Endothelial cell of umbilical vein (primary cell): ENCODE measurements around the gene C3orf49. TPM values are rescaled to one million over a fixed set of nuclear protein-coding genes. Genes with fewer than 3 reads are reported as not detected.

Experiments
- BruUV-seq: library from RNA; stranded (reverse); fragments of 400-500 nt; replicated peaks from 2 replicates; lab custom pipeline; 2021; lab: Mats Ljungman, UMichigan
- CTCF ChIA-PET: fragments of 300-600, 350-600 bp; sonication (Branson Sonifier 250); formaldehyde crosslinking; loops from one replicate; lab custom pipeline; 2021; ENCODE audit warnings: antibody characterized with exemption, inconsistent platforms; lab: Charles Lee
- POLR2A ChIA-PET: fragments of 300-600, 350-600 bp; sonication (Branson Sonifier 250); formaldehyde crosslinking; loops from one replicate; lab custom pipeline; 2021; ENCODE audit warnings: antibody characterized with exemption, inconsistent platforms; lab: Charles Lee
- DNase-seq: peaks from one replicate; pipeline ENCODE4 v3.0.0-alpha.2; 2011; ENCODE audit warnings: low read depth, low spot score
- FAIRE-seq: peaks from 2 replicates; lab custom pipeline; 2011; peaks lifted over from hg19 to GRCh38; lab: Jason Lieb, UNC
- H2AFZ ChIP-seq: 2 replicates; pipeline ENCODE4 v1.6.0; 2012; ENCODE audit warnings: low read depth, low read length, control low read depth, inconsistent platforms
- H3K27ac ChIP-seq: 2 replicates; pipeline ENCODE4 v1.5.1; 2011; ENCODE audit warnings: low read depth, mild to moderate bottlenecking, control low read depth, low read length, moderate library complexity; ENCODE audit not compliant: insufficient read depth
- H3K27me3 ChIP-seq, 2 experiments: 2 replicates each; pipeline versions ENCODE4 v1.6.0 to v1.6.1; 2011; ENCODE audit warnings: low read length in 2 of 2, mixed read lengths in 1 of 2; ENCODE audit not compliant: control insufficient read depth in 2 of 2, insufficient read depth in 2 of 2
- H3K36me3 ChIP-seq, 2 experiments: 2 replicates in 1 of 2; 3 replicates in 1 of 2; pipeline ENCODE4 v1.5.1; 2011; ENCODE audit warnings: low read length in 2 of 2, mild to moderate bottlenecking in 1 of 2, moderate library complexity in 1 of 2; ENCODE audit not compliant: control insufficient read depth in 2 of 2, insufficient read depth in 2 of 2; ENCODE audit errors: extremely low read depth in 1 of 2
- H3K4me1 ChIP-seq: 3 replicates; pipeline ENCODE4 v1.5.1; 2011; ENCODE audit warnings: mild to moderate bottlenecking, low read length; ENCODE audit not compliant: control insufficient read depth, insufficient read depth; ENCODE audit errors: extremely low read depth
- H3K4me2 ChIP-seq: 2 replicates; pipeline ENCODE4 v1.6.1; 2011; ENCODE audit warnings: low read length, control low read depth, mixed read lengths; ENCODE audit not compliant: insufficient read depth
- H3K4me3 ChIP-seq, 3 experiments: fragments of 200-600 bp in 1 of 3; sonication (generic), shearing (Covaris generic) in 1 of 3; replicated peaks in 1 of 3; 2 replicates each; pipeline ENCODE4 v1.5.1; 2011 to 2016; ENCODE audit warnings: control low read depth in 3 of 3, low read length in 3 of 3, mild to moderate bottlenecking in 2 of 3, inconsistent platforms in 1 of 3, low read depth in 1 of 3, moderate library complexity in 1 of 3; ENCODE audit not compliant: insufficient read depth in 1 of 3
- H3K79me2 ChIP-seq: 2 replicates; pipeline ENCODE4 v1.6.0; 2012; ENCODE audit warnings: low read length, inconsistent platforms; ENCODE audit not compliant: control insufficient read depth, insufficient read depth
- H3K9ac ChIP-seq: replicated peaks from 2 replicates; pipeline ENCODE3; 2011; ENCODE audit warnings: low read length, control low read depth; ENCODE audit not compliant: insufficient read depth; ENCODE audit errors: extremely low read depth
- H3K9me1 ChIP-seq: replicated peaks from 3 replicates; pipeline ENCODE4 v1.6.0; 2011; ENCODE audit warnings: mild to moderate bottlenecking, low read length; ENCODE audit not compliant: control insufficient read depth, insufficient read depth; ENCODE audit errors: extremely low read depth
- H3K9me3 ChIP-seq: replicated peaks from 2 replicates; pipeline ENCODE4 v1.5.1; 2012; ENCODE audit warnings: low read length, inconsistent platforms; ENCODE audit not compliant: control insufficient read depth, insufficient read depth
- H4K20me1 ChIP-seq: replicated peaks from 2 replicates; pipeline ENCODE3; 2011; ENCODE audit warnings: mild to moderate bottlenecking, low read length; ENCODE audit not compliant: control insufficient read depth, insufficient read depth; ENCODE audit errors: extremely low read depth
- EZH2 ChIP-seq: IDR thresholded peaks from 2 replicates; pipeline ENCODE4 v1.6.1; 2012; ENCODE audit warnings: borderline replicate concordance, low read depth, mild to moderate bottlenecking, moderate library complexity, low read length, inconsistent platforms; ENCODE audit not compliant: severe bottlenecking
- FOS ChIP-seq: IDR thresholded peaks from 2 replicates; pipeline ENCODE4 v1.6.1; 2011; ENCODE audit warnings: mild to moderate bottlenecking, low read length, moderate library complexity, borderline replicate concordance; ENCODE audit not compliant: insufficient read depth
- GATA2 ChIP-seq: IDR thresholded peaks from 2 replicates; pipeline ENCODE4 v1.7.0; 2011; ENCODE audit warnings: low read depth, mild to moderate bottlenecking, moderate library complexity, mixed read lengths, low read length; ENCODE audit not compliant: insufficient read length, insufficient read depth
- JUN ChIP-seq: IDR thresholded peaks from 2 replicates; pipeline ENCODE4 v1.6.1; 2011; ENCODE audit warnings: borderline replicate concordance, low read depth; ENCODE audit not compliant: insufficient read length, insufficient read depth
- MYC ChIP-seq: IDR thresholded peaks from one replicate; pipeline ENCODE4 v1.6.1; 2011; ENCODE audit warnings: mild to moderate bottlenecking, low read depth, low read length
- POLR2A ChIP-seq: IDR thresholded peaks from 2 replicates; pipeline ENCODE4 v1.6.1; 2012; ENCODE audit warnings: low read depth, mild to moderate bottlenecking, control low read depth, low read length
- POLR2AphosphoS5 ChIP-seq: IDR thresholded peaks from 2 replicates; pipeline ENCODE4 v1.6.1; 2012; ENCODE audit warnings: low read depth, mild to moderate bottlenecking, control low read depth, low read length, moderate library complexity; ENCODE audit not compliant: insufficient read depth
- dilution Hi-C: fragments of 300-500 bp; cut with MboI; formaldehyde crosslinking; loops from one replicate; pipeline ENCODE4 v1.15.0; 2019; ENCODE audit warnings: low sequenced_read_pairs; ENCODE audit not compliant: extremely low pct_ligation_motif_present
- intact Hi-C: fragments of 100-400 bp; cut with micrococcal nuclease; formaldehyde crosslinking; loops from one replicate; pipeline ENCODE4 v1.10.0; 2022
- polyA plus RNA-seq, 4 experiments: library from polyadenylated mRNA; depleted of rRNA in 3 of 4; stranded (reverse) in 3 of 4; unstranded in 1 of 4; fragments of >200 nt; gene quantifications; 2 replicates each; pipeline versions ENCODE4 v1.2.1 to v1.2.3, GENCODE V29; 2011 to 2012; ENCODE audit warnings: missing spikeins in 1 of 4
- total RNA-seq: library from RNA; stranded (reverse); gene quantifications from 2 replicates; pipeline ENCODE4 v1.2.3, GENCODE V29; 2021
- TF ChIP-seq, protein P1 (sequence below), 2 donors: IDR thresholded peaks; 1 replicate in 1 of 2; 2 replicates in 1 of 2; pipeline ENCODE4 v1.5.1; 2011; ENCODE audit warnings: low read length in 2 of 2, mild to moderate bottlenecking in 2 of 2, moderate library complexity in 2 of 2, control low read depth in 1 of 2, inconsistent platforms in 1 of 2, low read depth in 1 of 2; ENCODE audit not compliant: insufficient read depth in 1 of 2; ENCODE audit errors: extremely low read depth in 1 of 2
- TF ChIP-seq, protein P2 (sequence below): IDR thresholded peaks from 2 replicates; pipeline ENCODE4 v1.6.1; 2011; ENCODE audit not compliant: insufficient read depth, insufficient read length

C3orf49 gene
- total and polyA plus RNA-seq, 2 donors (not counting 3 experiments of a cell fraction or from before 2014, with no cell fraction given): not detected

DNA sequence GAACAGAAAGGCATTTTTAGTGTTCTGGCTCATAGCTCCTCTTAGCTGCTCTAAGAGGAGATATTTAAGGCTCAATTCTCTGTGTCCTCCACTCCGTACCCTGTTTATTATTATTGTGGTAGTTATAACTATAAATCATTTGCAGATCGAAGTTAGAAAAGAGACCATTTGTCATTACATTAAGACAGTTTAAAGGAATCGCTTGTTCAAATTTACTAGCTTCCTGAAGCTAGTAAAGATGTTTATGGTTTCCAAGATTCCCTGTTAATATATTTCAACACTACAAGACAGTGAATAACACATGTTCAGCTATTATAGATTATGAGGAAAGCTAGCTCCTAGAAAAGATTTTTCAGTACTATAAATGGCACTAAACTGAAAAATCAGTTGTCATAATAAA lies 57.2 kb downstream of the C3orf49 start:
- ChIA-PET CTCF (interaction anchor here (0.8 to 1.5 kb wide), 3 partner anchors 8 to 32 kb away, joined by 3 read pairs; no protein-coding TSS in a partner anchor), POLR2A (no interaction called here)
- Histone ChIP-seq H3K4me2 (no peak overlapping the region), H2AFZ (no peak overlapping the region), H3K4me1 (no peaks in the 10 kb centered on the region), H3K9ac (no peak overlapping the region), H3K27me3 (no peaks in the 10 kb centered on the region), H3K36me3 (no peaks in the 10 kb centered on the region), H3K79me2 (peaks cover 63% of the 10 kb centered on the region), H4K20me1 (peaks cover 5% of the 10 kb centered on the region), H3K9me1 (no peaks in the 10 kb centered on the region), H3K9me3 (no peaks in the 10 kb centered on the region), H3K27ac (no peak overlapping the region), H3K4me3 (no peak overlapping the region)
- no peak for DNase-seq
- BruUV-seq: no TSS peak
- TF ChIP-seq, protein P1, sequence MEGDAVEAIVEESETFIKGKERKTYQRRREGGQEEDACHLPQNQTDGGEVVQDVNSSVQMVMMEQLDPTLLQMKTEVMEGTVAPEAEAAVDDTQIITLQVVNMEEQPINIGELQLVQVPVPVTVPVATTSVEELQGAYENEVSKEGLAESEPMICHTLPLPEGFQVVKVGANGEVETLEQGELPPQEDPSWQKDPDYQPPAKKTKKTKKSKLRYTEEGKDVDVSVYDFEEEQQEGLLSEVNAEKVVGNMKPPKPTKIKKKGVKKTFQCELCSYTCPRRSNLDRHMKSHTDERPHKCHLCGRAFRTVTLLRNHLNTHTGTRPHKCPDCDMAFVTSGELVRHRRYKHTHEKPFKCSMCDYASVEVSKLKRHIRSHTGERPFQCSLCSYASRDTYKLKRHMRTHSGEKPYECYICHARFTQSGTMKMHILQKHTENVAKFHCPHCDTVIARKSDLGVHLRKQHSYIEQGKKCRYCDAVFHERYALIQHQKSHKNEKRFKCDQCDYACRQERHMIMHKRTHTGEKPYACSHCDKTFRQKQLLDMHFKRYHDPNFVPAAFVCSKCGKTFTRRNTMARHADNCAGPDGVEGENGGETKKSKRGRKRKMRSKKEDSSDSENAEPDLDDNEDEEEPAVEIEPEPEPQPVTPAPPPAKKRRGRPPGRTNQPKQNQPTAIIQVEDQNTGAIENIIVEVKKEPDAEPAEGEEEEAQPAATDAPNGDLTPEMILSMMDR (IDR thresholded peaks at IDR 0.05; ENCODE audit: extremely low read depth in 1 of 2, insufficient read depth in 1 of 2, low read depth in 1 of 2, low read length in 2 of 2): no peak
- no peak for TF ChIP-seq EZH2
- TF ChIP-seq JUN: no peak
- TF ChIP-seq, protein P2, sequence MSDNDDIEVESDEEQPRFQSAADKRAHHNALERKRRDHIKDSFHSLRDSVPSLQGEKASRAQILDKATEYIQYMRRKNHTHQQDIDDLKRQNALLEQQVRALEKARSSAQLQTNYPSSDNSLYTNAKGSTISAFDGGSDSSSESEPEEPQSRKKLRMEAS: no peak
- no peak for TF ChIP-seq POLR2AphosphoS5
- TF ChIP-seq FOS: no peak
- TF ChIP-seq POLR2A: no peak
- no peak for TF ChIP-seq GATA2
- TF ChIP-seq MYC: no peak
- no peak for FAIRE-seq
- intact Hi-C loops: no loop called here
- dilution Hi-C loops: no loop called here
